ENCODE measurements around the gene FHIT. TPM values are rescaled to one million over a fixed set of nuclear protein-coding genes. Genes with fewer than 3 reads are reported as not detected.
A peak's percentile ranks its signal among the peaks of the same experiment; 100 is the strongest.

Gene FHIT
- total and polyA plus RNA-seq, 7 donors: 0.98 to 10.4 (median 4.0) TPM

DNA sequence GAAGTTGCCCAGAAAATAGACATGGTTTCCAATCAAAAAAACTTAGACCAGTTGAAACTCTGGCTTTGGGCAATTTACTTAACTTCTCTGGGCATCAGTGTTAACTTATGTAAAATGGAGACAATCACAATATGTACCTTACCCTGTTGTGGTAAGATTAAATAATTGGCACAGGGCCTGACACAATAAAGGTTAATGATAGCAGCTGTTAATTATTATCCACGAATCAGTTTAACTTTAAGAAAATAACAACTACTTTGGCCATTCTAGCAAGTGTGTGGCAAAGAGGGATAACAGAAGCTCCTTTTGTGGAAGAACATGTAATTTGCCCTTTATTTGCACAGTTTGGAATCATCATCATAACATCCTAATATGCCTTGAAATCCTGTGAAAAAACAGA is 787.6 kb downstream of the FHIT start:
- WGBS, 3 donors: 10 to 17% (median 16%) methylated on average over 1 of the region's 1 CpG
- no peak for DNase-seq
- intact Hi-C loops (cut with DNase I): no loop called here
- Histone ChIP-seq H3K27me3 (ENCODE audit: insufficient read depth in 3 of 3, low read length in 2 of 3) (no peaks in the 10 kb centered on the region), H3K27ac (no peak overlapping the region), H3K4me3 (no peak overlapping the region), H3K4me1 (no peaks in the 10 kb centered on the region), H3K9me3 (peaks cover 12% of the 10 kb centered on the region), H3K36me3 (ENCODE audit: insufficient read depth in 1 of 2, low read depth in 1 of 2) (no peaks in the 10 kb centered on the region)
- no peak for ATAC-seq
- TF ChIP-seq, protein P1, sequence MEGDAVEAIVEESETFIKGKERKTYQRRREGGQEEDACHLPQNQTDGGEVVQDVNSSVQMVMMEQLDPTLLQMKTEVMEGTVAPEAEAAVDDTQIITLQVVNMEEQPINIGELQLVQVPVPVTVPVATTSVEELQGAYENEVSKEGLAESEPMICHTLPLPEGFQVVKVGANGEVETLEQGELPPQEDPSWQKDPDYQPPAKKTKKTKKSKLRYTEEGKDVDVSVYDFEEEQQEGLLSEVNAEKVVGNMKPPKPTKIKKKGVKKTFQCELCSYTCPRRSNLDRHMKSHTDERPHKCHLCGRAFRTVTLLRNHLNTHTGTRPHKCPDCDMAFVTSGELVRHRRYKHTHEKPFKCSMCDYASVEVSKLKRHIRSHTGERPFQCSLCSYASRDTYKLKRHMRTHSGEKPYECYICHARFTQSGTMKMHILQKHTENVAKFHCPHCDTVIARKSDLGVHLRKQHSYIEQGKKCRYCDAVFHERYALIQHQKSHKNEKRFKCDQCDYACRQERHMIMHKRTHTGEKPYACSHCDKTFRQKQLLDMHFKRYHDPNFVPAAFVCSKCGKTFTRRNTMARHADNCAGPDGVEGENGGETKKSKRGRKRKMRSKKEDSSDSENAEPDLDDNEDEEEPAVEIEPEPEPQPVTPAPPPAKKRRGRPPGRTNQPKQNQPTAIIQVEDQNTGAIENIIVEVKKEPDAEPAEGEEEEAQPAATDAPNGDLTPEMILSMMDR (IDR thresholded peaks at IDR 0.05): no peak

DNA sequence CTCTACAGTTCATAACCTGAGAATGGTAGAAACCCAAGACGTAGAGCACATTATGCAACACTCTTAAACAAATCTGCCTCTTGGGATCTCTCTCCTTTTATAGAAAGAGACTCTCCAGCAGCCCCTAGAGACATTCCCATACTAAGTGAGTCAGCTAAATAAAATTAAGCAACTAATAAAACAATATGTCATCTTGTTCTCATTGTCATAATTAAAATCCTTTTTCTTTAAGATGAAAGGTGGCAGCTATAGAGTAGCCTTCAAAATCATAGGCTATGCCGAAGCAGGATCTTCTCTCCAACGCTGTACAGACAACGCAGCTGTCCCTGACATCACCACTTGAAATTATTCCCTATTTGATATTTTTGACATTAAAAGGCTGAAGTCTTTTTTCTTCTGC is 790.0 kb downstream of the FHIT start:
- intact Hi-C loops (cut with DNase I): no loop called here
- no peak for DNase-seq
- TF ChIP-seq, protein P1 (IDR thresholded peaks at IDR 0.05): no peak
- Histone ChIP-seq H3K4me3 (no peak overlapping the region), H3K27ac (no peak overlapping the region), H3K36me3 (ENCODE audit: insufficient read depth in 1 of 2, low read depth in 1 of 2) (no peaks in the 10 kb centered on the region), H3K4me1 (no peaks in the 10 kb centered on the region), H3K9me3 (peaks cover 10% of the 10 kb centered on the region), H3K27me3 (ENCODE audit: insufficient read depth in 3 of 3, low read length in 2 of 3) (no peaks in the 10 kb centered on the region)
- 17 to 36% (median 34%) methylated on average over 4 of the region's 4 CpGs for WGBS, 3 donors
- ATAC-seq: peak in 1 of 4 donors; percentile 36

DNA sequence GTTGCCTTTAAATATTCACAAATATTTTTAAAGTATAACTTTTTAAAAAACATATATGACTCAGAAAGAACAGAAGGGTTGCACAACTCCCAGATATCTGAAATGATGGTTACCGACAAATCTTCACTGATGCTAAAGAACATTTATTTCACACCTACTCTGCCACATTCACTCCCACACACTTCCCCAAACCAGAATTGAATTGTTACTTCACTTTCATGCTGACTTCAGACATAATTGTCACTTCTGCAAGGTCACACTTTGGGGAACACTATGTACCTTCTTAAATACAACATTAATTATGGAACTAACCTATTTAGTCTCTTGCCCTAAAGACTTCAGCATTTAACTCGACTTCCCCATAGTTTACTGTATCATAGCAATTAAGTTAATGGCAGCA is 795.1 kb downstream of the FHIT start:
- intact Hi-C loops (cut with DNase I): no loop called here
- DNase-seq (no peak), ATAC-seq (no peak)
- Histone ChIP-seq H3K27me3 (ENCODE audit: insufficient read depth in 3 of 3, low read length in 2 of 3) (no peaks in the 10 kb centered on the region), H3K4me3 (no peak overlapping the region), H3K9me3 (no peaks in the 10 kb centered on the region), H3K36me3 (ENCODE audit: insufficient read depth in 1 of 2, low read depth in 1 of 2) (no peaks in the 10 kb centered on the region), H3K27ac (no peak overlapping the region), H3K4me1 (no peaks in the 10 kb centered on the region)
- TF ChIP-seq, protein P1 (IDR thresholded peaks at IDR 0.05): no peak
- WGBS, 3 donors: 47 to 50% (median 50%) methylated on average over 2 of the region's 2 CpGs

DNA sequence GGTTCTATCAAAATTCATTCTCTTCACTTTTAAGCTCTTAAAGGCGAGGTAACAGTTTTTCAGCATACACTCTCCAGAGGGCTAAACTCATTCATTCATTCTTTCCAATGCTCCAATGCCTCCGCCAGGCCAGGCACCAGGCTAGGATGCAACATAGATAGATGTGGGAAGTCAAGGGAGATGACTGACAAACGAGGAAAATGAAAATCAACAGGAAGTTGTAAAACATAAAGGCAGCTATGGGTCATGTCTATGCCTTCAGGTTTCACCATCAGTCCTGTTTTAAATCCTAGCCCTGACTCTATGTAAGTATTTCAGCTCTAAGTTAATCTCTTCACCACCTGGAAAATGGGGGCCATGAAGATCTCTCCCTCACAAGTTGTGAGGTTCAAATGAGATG is 797.9 kb downstream of the FHIT start:
- Histone ChIP-seq H3K4me3 (no peak overlapping the region), H3K9me3 (no peaks in the 10 kb centered on the region), H3K27ac (no peak overlapping the region), H3K36me3 (ENCODE audit: insufficient read depth in 1 of 2, low read depth in 1 of 2) (no peaks in the 10 kb centered on the region), H3K27me3 (ENCODE audit: insufficient read depth in 3 of 3, low read length in 2 of 3) (no peaks in the 10 kb centered on the region), H3K4me1 (no peaks in the 10 kb centered on the region)
- no peak for DNase-seq
- TF ChIP-seq, protein P1 (IDR thresholded peaks at IDR 0.05): no peak
- 61 to 71% (median 68%) methylated on average over 3 of the region's 3 CpGs for WGBS, 3 donors
- no peak for ATAC-seq
- intact Hi-C loops (cut with DNase I): no loop called here

DNA sequence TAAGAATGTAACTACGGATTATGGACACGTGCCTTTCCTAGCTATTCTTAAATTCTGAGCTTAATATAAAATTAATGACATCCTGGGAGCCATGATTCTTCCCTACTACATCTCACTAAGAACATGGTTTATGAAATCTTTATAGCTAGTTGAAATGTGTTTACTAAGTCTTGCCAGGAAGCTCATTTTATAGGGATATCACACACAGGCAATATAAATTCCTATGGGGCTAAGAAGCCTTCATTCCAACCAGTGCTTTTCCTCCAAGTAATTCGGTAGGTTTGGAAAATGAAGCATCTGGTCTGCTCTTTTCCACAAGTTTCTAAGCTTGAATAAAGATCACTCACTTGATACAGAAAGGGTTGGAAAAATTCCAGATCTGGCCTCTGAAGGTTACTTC is 802.6 kb downstream of the FHIT start:
- DNase-seq: no peak
- H3K4me1 ChIP-seq: no peaks in the 10 kb centered on the region
- no peak overlapping the region for H3K27ac ChIP-seq
- no peak overlapping the region for H3K4me3 ChIP-seq
- H3K9me3 ChIP-seq: no peaks in the 10 kb centered on the region
- no peaks in the 10 kb centered on the region for H3K27me3 ChIP-seq (ENCODE audit: insufficient read depth in 3 of 3, low read length in 2 of 3)
- intact Hi-C loops (cut with DNase I): no loop called here
- 60 to 75% (median 68%) methylated on average over 3 of the region's 3 CpGs for WGBS, 3 donors
- no peaks in the 10 kb centered on the region for H3K36me3 ChIP-seq (ENCODE audit: insufficient read depth in 1 of 2, low read depth in 1 of 2)
- TF ChIP-seq, protein P1 (IDR thresholded peaks at IDR 0.05): no peak
- ATAC-seq: no peak

Measured in psoas muscle (tissue), 8 donors.